GM18498 (cell line): ENCODE results near the gene FOXR1.
"Not testable (repeated sequence)": the region's sequence is repeated elsewhere in the genome, so short reads cannot be mapped to it uniquely, and the experiment has no call there.

Experiments used
- ATAC-seq: cut with Tn5 transposase; IDR thresholded peaks from one replicate; pipeline ENCODE4 v1.9.1; 2021; ENCODE audit warnings: mild to moderate bottlenecking, moderate library complexity; ENCODE audit not compliant: unreplicated experiment

The FOXR1 gene

DNA sequence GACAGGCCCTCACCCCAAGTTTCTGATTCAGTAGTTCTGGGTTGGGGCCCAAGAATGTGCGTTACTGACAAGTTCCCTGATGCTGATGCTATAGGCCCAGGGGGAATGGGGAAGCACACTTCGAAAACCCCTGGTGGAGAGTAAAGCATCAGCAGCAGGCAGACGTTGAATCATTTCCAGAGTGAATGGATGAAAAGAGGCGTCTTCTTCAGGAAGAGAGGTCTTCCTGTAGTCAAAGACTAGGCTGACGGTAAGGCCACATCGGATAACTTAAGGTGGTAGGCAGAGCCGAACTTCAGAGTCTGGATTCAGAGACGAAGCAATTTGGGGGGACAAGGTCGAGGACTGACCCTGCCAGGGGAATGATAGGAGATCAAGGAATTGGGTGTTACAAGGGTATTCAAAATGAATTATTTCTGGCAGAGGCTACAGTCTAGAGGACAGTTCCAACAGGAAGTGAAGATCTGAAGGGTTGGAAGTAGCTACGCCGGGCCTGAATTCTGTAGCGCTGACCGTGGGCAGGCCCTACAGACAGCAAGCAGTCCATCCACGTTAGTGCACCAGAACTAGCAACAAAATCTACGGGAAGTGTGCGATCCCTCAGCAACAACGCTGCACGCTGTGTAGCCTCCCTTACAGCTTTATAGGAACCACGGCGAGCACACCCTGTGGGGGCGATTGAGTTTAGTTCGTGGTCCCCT, 25.5 kb downstream of the FOXR1 start:
- peak; percentile 2 for ATAC-seq

DNA sequence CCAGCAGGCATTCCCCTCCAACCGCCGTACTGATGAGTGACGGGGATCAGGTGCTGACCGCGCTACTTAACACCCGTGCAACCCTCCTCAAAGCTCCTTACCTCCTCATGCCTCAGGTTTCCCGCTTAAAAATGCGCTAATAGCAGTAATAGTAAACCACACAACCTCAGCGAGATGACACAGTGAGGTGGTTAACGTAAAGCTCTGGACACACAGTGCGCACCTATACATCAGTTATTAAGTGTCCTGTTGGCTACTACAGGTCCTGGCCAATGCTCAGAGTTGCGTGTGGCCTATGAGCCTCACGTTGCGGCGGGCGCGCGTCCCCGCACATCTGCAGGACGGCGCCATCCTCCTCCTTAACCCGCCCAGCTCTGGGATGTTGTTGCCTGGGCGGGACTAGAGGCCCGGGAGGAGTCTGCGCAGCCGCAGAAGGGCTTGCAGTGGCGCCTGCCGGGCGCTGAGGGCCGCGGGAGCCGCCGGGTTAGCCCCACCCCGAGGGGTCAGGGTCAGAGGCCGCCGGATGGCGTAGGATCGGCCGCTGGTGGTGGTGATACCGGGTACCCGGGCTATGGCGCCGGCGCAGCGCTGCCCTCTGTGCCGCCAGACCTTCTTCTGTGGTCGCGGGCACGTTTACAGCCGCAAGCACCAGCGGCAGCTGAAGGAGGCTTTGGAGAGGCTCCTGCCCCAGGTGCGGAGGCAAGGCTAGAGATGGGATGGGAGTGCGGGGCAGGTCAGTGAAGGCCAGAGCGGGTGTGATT, 26.2 kb downstream of the FOXR1 start, which contains the start of gene CENATAC:
Gene CENATAC, plus strand, starts transcription at position 512 of the 761 bp plus-strand sequence. Its CDS starts 60 bp downstream, at position 572.
- peak; percentile 92 for ATAC-seq

DNA sequence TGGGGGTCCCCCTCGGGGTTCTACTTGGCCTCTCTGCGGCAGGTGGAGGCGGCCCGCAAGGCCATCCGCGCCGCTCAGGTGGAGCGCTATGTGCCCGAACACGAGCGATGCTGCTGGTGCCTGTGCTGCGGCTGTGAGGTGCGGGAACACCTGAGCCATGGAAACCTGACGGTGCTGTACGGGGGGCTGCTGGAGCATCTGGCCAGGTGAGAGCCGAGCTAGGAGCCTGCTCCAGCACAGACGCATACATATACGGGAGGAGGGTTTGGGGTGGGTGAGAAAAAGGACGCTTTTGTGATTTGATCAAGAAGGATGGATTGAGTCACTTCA, 26.8 kb downstream of the FOXR1 start:
- no peak for ATAC-seq

GRCh38 chr11:118998822-118999221, 27.3 kb downstream of the FOXR1 start:
- no peak for ATAC-seq

GRCh38 chr11:119000906-119001305, 29.3 kb downstream of the FOXR1 start:
- ATAC-seq: no peak

DNA sequence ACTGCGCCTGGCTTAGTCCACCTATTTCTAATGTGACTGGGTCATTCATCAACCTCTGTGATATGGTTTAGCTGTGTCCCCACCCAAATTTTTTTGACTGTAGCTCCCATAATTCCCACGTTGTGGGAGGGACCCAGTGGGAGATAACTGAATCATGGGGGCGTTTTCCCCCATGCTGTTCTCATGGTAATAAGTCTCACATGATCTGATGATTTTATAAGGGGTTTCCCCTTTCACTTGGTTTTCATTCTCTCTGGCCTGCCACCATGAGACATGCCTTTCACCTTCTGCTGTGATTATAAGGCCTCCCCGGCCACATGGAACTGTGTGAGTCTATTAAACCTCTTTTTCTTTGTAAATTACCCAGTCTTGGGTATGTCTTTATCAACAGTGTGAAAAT, 35.1 kb downstream of the FOXR1 start:
- ATAC-seq: no peak

GRCh38 chr11:119011476-119012053, 40.0 kb downstream of the FOXR1 start:
- ATAC-seq: no peak

GRCh38 chr11:119012629-119013170, 41.1 kb downstream of the FOXR1 start:
- no peak for ATAC-seq

- ATAC-seq: no peak
Measured at GRCh38 chr11:119014209-119014924, 42.8 kb downstream of the FOXR1 start.

GRCh38 chr11:119015054-119015611, 43.6 kb downstream of the FOXR1 start:
- no peak for ATAC-seq

DNA sequence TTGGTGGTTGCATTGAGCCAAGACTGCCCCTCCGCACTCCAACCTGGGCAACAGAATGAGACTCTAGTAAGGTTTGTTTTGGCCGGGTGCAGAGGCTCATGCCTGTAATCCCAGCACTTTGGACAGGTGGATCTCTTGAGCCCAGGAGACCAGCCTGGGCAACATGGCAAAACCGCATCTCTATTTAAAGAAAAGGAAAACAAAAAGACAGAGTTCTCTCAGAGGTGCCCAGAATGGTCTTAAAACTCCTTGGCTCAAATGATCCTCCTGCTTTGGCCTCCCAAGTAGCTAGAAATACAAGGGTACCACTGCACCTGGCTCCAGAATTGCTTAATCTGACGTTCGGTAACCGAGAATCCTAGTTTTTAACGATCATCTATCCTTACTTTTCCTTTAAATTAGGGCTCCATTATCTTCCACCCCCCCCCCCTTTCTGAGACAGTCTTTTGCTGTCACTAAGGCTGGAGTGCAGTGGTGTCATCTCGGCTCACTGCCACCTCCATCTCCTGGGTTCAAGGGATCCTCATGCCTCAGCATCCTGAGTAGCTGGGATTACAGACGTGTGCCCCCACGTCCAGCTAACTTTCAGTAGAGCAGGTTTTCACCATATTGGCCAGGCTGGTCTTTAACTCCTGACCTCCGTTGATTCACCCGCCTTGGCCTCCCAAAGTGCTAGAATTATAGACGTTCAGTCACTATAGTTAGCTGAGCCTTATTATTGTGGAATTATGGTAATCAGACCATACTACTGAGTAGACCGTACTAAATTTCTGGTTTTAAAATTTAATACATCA, 44.9 kb downstream of the FOXR1 start:
- ATAC-seq: no peak

DNA sequence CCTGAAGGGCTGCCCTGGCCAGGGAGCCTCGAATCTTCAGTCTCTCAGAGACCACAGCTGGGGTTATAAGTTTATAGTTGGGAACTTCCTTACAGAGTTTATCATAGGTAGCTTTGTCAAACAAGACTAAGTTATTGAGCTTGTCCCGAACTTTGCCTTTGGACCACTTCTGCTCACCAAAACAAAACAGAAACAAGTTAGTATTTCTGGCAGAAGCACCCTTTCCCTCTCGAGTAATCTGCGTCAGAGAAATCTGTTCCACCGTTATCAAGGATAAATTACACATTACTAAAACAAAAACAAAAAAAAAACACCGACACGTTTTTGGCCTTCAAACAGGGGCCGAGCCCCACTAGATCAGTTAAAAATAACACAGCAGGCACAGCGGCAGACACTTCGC, 45.8 kb downstream of the FOXR1 start:
- ATAC-seq: not testable (repeated sequence)

GRCh38 chr11:119018074-119018938, 46.7 kb downstream of the FOXR1 start, which contains the start of the genes RPS25 and TRAPPC4:
Gene RPS25 (minus strand): TSS chr11:119018343. CDS start chr11:119018284, 59 bp downstream.
Gene TRAPPC4 (plus strand): TSS chr11:119018766. CDS start chr11:119018796, 30 bp downstream.
- peak; percentile 84 for ATAC-seq

- no peak for ATAC-seq
Measured at GRCh38 chr11:119019996-119020395, 48.4 kb downstream of the FOXR1 start.

GRCh38 chr11:119021631-119022030, 50.1 kb downstream of the FOXR1 start:
- no peak for ATAC-seq

DNA sequence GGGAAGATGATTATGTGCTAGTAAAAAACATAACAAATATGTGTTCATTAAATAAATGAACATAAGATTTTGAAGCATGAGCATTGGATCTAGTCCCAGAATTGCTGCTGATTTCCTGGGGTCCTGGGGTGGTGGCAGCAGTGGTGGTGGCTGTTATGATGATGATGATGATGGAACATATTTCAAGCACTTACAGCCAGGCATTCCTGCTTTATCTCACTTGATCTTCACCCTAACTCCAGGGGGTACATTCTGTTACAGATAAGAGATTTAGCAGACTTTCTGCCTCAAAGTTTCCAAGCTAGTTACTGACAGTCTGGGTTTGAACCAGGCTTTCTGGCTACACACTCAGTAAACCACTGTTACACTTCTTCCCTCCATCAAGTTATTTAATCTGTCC, 52.2 kb downstream of the FOXR1 start:
- no peak for ATAC-seq

DNA sequence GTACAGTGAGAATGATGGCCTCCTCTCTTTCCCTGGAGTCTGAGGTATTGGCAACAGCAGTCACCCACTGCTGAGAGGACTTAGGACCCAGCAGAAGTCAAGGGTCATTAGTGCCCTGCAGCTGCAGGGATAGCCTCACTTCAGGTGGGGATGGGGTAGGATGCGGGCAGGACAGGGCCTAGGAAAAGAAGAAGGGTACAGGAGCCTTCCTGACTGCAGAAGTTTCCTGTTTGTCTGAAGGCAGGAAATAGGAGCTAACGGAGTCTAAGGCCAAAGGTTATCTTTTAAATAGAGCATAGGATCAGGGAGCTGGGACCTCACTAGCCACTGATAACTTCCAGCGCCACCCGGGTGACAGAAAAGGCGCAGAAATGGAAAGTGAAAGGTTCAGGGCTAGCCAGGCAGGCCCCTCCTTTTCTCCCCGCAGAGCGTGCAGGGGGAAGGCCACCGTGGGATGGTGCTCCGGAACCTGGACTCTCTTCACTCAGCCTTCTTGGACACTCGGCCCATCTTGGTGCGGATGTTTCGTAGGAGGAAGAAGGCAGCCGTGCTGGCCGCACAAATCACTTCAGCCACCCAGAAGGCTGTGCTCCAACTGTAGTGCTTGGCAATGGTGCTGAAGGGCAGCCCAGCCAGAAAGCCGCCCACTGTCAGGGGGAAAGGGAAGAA, 53.0 kb downstream of the FOXR1 start:
- no peak for ATAC-seq

- ATAC-seq: no peak
Measured at GRCh38 chr11:119025099-119025473, 53.5 kb downstream of the FOXR1 start.
